HCT116 (cell line): Measurements from ENCODE around the gene EGFLAM.

Source experiments
- CTCF ChIP-seq, 3 experiments: fragments of 200-600 bp in 1 of 3; sonication (generic) in 1 of 3; IDR thresholded peaks in 2 of 3; conservative IDR thresholded peaks in 1 of 3; 2 replicates each; pipeline ENCODE4 v1.5.1; 2012 to 2017; ENCODE audit warnings: low read depth in 2 of 3, low read length in 2 of 3, antibody characterized with exemption in 1 of 3, borderline replicate concordance in 1 of 3, control low read depth in 1 of 3, mild to moderate bottlenecking in 1 of 3, mixed read lengths in 1 of 3, mixed run types in 1 of 3, moderate library complexity in 1 of 3; ENCODE audit not compliant: insufficient read depth in 1 of 3
- RAD21 ChIP-seq: IDR thresholded peaks from 2 replicates; pipeline ENCODE4 v1.6.1; 2012; ENCODE audit warnings: low read depth, mild to moderate bottlenecking
- SRF ChIP-seq: IDR thresholded peaks from 2 replicates; pipeline ENCODE4 v1.6.1; 2012; ENCODE audit warnings: low read depth

DNA sequence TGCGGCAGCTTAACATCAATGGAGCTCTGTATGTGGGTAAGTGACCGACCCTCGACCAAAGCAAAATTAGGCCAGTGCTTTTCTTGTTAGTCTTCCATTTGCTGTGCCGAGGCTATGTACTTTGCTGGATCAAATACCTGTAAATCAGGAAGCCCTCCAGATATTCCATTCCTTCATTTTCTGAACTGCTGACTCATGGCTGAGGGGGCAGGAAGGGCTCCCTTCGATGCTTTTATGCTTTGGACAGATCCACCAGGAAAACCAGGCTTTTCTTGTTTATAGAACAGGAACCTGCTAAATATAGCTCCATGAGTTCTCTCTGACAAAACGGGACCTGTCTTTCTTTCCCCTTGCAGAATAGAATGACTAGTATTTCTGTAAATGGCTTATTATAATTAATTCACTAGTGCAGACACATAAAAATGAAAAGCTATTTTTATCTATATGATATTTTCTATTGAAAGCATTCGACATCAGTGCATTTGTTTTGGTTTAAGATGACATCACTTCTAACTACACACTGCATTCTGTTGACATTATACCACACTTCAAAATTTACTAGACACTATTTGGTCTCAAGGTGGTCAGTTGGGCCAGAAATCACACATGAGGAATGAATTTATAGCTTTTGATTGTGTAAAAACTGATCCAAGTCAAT, 204.7 kb downstream of the EGFLAM start:
- TF ChIP-seq RAD21 (no peak), CTCF (IDR thresholded peaks at IDR 0.05 in 2 of 3, conservative IDR thresholded peaks at IDR 0.05 in 1 of 3; ENCODE audit: borderline replicate concordance in 1 of 3, insufficient read depth in 1 of 3, low read depth in 2 of 3, low read length in 2 of 3) (no peak), SRF (no peak)
